GM12878 (cell line): ENCODE results near the gene POLR2L. TPM values are rescaled to one million over a fixed set of nuclear protein-coding genes. Genes with fewer than 3 reads are reported as not detected.
A peak's percentile ranks its signal among the peaks of the same experiment; 100 is the strongest.

ENCODE experiments used
- BHLHE40 ChIP-seq, 2 experiments: fragments of 450-650 bp in 1 of 2; IDR thresholded peaks; 2 replicates each; pipeline ENCODE4 v1.6.1; 2011 to 2017; ENCODE audit warnings: low read depth in 2 of 2, borderline replicate concordance in 1 of 2, improper control_type of control experiment in 1 of 2, low read length in 1 of 2, mild to moderate bottlenecking in 1 of 2
- CHD2 ChIP-seq: IDR thresholded peaks from 2 replicates; pipeline ENCODE4 v1.6.1; 2011; ENCODE audit warnings: low read depth, low read length, improper control_type of control experiment, borderline replicate concordance
- CTCF ChIP-seq, 3 experiments: IDR thresholded peaks in 2 of 3; conservative IDR thresholded peaks in 1 of 3; 2 replicates each; pipeline ENCODE4 v1.5.1; 2011; ENCODE audit warnings: low read depth in 3 of 3, low read length in 3 of 3, mild to moderate bottlenecking in 3 of 3, control low read depth in 2 of 3, moderate library complexity in 2 of 3, inconsistent platforms in 1 of 3, mixed read lengths in 1 of 3; ENCODE audit not compliant: control insufficient read depth in 2 of 3, insufficient read depth in 1 of 3; ENCODE audit errors: extremely low read depth in 1 of 3
- IKZF1 ChIP-seq: fragments of 450-650 bp; conservative IDR thresholded peaks from 2 replicates; pipeline ENCODE4 v1.6.1; 2017; ENCODE audit warnings: antibody characterized with exemption, mild to moderate bottlenecking
- JUNB ChIP-seq: IDR thresholded peaks from 2 replicates; pipeline ENCODE4 v1.6.1; 2016; ENCODE audit warnings: antibody characterized with exemption, mild to moderate bottlenecking
- RELB ChIP-seq: fragments of 450-650 bp; IDR thresholded peaks from 2 replicates; pipeline ENCODE4 v1.6.1; 2017; ENCODE audit warnings: low read depth, mild to moderate bottlenecking, moderate library complexity
- ZBED1 ChIP-seq: IDR thresholded peaks from 2 replicates; pipeline ENCODE4 v1.6.1; 2016; ENCODE audit warnings: borderline replicate concordance
- polyA plus RNA-seq, 11 experiments: library from polyadenylated mRNA; depleted of rRNA in 4 of 11; unstranded in 6 of 11; stranded (reverse) in 5 of 11; fragments of >200 nt; fragmentation: Nextera tagmentation in 4 of 11; fragmentation: Illumina TruSeq in 1 of 11; extraction: Ambion mirVana in 4 of 11; extraction: Trizol in 1 of 11; gene quantifications; 1 replicate in 1 of 11; 2 replicates in 10 of 11; pipeline versions ENCODE4 v1.2.1 to v1.2.3, GENCODE V29; 2011 to 2016; ENCODE audit warnings: inconsistent platforms in 2 of 11, missing spikeins in 2 of 11, low read depth in 1 of 11
- total RNA-seq, 4 experiments: library from RNA; depleted of rRNA in 3 of 4; stranded (reverse); fragments of >200 nt in 3 of 4; fragmentation: Illumina TruSeq in 1 of 4; extraction: Trizol in 1 of 4; gene quantifications; 2 replicates each; pipeline versions ENCODE4 v1.2.1 to v1.2.3, GENCODE V29; 2013 to 2021

Gene POLR2L
- total and polyA plus RNA-seq, 10 of the 15 experiments (the other 5 are each of a cell fraction or from before 2014, with no cell fraction given): 23.1 to 497 (median 125) TPM

GRCh38 chr11:819129-819931, 23.0 kb downstream of the POLR2L start (continued):
- TF ChIP-seq IKZF1 (peak; percentile 67), CHD2 (peak; percentile 57; the same call in 1 of the 2 replicates), JUNB (no peak), CTCF (IDR thresholded peaks at IDR 0.05 in 2 of 3, conservative IDR thresholded peaks at IDR 0.05 in 1 of 3; ENCODE audit: control insufficient read depth in 2 of 3, extremely low read depth in 1 of 3, insufficient read depth in 1 of 3, low read depth in 3 of 3, low read length in 3 of 3) (peak in 1 of 3 experiments; percentile 26; a peak in 1 of 6 replicates), ZBED1 (no peak), RELB (no peak), BHLHE40 (IDR thresholded peaks at IDR 0.05; ENCODE audit: borderline replicate concordance in 1 of 2, low read depth in 2 of 2, low read length in 1 of 2) (peak in 1 of 2 experiments; percentile 50; a peak in 2 of 4 replicates)
